ENCODE data around the gene TMEFF2. TPM values are rescaled to one million over a fixed set of nuclear protein-coding genes. Genes with fewer than 3 reads are reported as not detected.

TMEFF2 gene
- total RNA-seq, 2 donors from 2014 or later = 0.09 TPM; not detected in 1

DNA sequence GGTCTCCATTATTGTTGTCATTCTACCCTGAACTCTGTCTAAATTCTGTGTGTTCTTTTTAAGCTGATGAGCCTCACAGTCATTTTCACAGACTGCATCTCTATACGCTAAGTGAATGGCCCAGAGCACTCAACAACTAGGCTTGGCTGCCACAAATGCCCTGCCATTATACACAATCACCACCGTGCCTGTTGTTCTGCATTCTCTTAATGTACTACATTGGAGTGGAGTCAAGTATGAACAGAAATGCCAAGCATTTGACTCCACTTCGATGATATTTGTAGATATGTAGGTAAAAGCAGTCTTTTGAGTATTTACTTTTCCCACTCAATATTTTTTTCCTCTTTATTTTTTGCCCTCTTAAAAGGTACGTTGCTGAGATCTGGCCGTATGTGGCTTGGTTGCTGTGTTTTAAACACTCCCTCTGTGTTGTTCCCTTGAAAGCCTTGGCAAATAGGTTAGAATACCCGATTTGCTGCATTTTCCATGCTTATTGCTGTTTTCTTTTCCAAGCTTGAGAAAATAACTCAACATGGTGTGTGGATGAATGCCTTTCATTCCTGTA is 36.2 kb upstream of the TMEFF2 start:
- TF ChIP-seq, protein P1, sequence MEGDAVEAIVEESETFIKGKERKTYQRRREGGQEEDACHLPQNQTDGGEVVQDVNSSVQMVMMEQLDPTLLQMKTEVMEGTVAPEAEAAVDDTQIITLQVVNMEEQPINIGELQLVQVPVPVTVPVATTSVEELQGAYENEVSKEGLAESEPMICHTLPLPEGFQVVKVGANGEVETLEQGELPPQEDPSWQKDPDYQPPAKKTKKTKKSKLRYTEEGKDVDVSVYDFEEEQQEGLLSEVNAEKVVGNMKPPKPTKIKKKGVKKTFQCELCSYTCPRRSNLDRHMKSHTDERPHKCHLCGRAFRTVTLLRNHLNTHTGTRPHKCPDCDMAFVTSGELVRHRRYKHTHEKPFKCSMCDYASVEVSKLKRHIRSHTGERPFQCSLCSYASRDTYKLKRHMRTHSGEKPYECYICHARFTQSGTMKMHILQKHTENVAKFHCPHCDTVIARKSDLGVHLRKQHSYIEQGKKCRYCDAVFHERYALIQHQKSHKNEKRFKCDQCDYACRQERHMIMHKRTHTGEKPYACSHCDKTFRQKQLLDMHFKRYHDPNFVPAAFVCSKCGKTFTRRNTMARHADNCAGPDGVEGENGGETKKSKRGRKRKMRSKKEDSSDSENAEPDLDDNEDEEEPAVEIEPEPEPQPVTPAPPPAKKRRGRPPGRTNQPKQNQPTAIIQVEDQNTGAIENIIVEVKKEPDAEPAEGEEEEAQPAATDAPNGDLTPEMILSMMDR (conservative IDR thresholded peaks at IDR 0.05) = no peak
- Mint-ChIP-seq H3K27ac (no peak overlapping the region), H3K4me3 (no peak overlapping the region), H3K27me3 (ENCODE audit: insufficient read depth) (no peaks in the 10 kb centered on the region), H3K4me1 (no peaks in the 10 kb centered on the region), H3K36me3 (ENCODE audit: low read depth) (no peaks in the 10 kb centered on the region), H3K9me3 (no peaks in the 10 kb centered on the region)
- no peak overlapping the region for H3K9ac ChIP-seq (ENCODE audit: extremely low read depth, low read length, poor library complexity, severe bottlenecking)
- H3K27me3 ChIP-seq (ENCODE audit: control insufficient read depth, insufficient read depth, low read length, poor library complexity, severe bottlenecking) = no peaks in the 10 kb centered on the region
- no peak overlapping the region for H3K27ac ChIP-seq (ENCODE audit: low read depth, low read length)
- H3K4me3 ChIP-seq (ENCODE audit: low read length) = no peak overlapping the region
- no peaks in the 10 kb centered on the region for H3K9me3 ChIP-seq (ENCODE audit: control insufficient read depth, low read length)
- no peaks in the 10 kb centered on the region for H3K4me1 ChIP-seq (ENCODE audit: control insufficient read depth, insufficient read depth, low read length)
- WGBS, 2 experiments (ENCODE audit: insufficient coverage in 1 of 2, insufficient read length in 1 of 2) = 90 to 94% methylated on average over 4 to 6 of the region's 6 CpGs
- no peaks in the 10 kb centered on the region for H3K36me3 ChIP-seq (ENCODE audit: control insufficient read depth, insufficient read depth, low read length)
- DNase-seq = no peak

DNA sequence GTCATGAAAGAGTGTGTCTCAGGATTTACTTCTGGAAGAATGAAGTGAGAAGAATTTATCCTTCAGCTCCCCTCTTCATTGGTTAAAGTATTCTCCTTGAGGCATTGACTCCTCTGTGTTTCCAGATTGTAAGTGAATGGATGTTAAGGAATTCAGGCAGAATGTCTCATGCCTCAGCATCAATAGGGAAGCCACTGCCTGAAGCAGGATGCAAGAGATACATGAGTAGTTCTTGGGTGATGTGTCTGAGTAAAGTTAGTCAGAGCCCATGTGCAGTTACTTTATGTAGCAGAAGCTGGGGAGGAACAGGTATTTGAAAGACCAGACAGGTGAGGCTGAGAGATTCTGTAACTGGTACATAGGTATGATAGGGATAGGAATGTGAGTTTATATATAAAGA is 34.0 kb upstream of the TMEFF2 start:
- Histone ChIP-seq H3K4me1 (ENCODE audit: control insufficient read depth, insufficient read depth, low read length) (no peaks in the 10 kb centered on the region), H3K36me3 (ENCODE audit: control insufficient read depth, insufficient read depth, low read length) (no peaks in the 10 kb centered on the region), H3K9me3 (ENCODE audit: control insufficient read depth, low read length) (no peaks in the 10 kb centered on the region), H3K27ac (ENCODE audit: low read depth, low read length) (no peak overlapping the region), H3K4me3 (ENCODE audit: low read length) (no peak overlapping the region), H3K9ac (ENCODE audit: extremely low read depth, low read length, poor library complexity, severe bottlenecking) (no peak overlapping the region), H3K27me3 (ENCODE audit: control insufficient read depth, insufficient read depth, low read length, poor library complexity, severe bottlenecking) (no peaks in the 10 kb centered on the region)
- H3K27me3 Mint-ChIP-seq (ENCODE audit: insufficient read depth) = no peaks in the 10 kb centered on the region
- TF ChIP-seq, protein P1 (conservative IDR thresholded peaks at IDR 0.05) = no peak
- DNase-seq = no peak
- H3K36me3 Mint-ChIP-seq (ENCODE audit: low read depth) = no peaks in the 10 kb centered on the region
- H3K4me1 Mint-ChIP-seq = no peaks in the 10 kb centered on the region
- H3K4me3 Mint-ChIP-seq = no peak overlapping the region
- H3K27ac Mint-ChIP-seq = no peak overlapping the region
- H3K9me3 Mint-ChIP-seq = no peaks in the 10 kb centered on the region

DNA sequence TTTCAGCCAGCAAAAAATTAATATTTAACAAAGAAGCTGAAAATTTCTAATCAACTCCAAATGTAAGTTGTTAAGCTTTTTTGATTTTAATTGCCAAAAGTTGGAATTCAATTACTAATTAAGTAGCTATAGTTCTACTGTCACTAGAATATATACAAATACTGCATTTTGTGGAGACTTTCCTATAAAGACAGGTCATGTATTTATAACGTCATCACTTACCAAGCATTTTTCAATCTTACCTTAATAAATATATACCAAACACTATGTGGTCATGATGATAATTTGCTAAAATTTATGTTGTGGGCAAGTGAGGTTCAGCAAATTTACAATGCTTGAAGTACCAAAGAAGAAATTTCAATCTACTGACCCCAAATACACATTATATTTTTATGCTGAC is 24.2 kb upstream of the TMEFF2 start:
- no peak overlapping the region for H3K4me3 Mint-ChIP-seq
- Histone ChIP-seq H3K27ac (ENCODE audit: low read depth, low read length) (no peak overlapping the region), H3K4me3 (ENCODE audit: low read length) (no peak overlapping the region), H3K9ac (ENCODE audit: extremely low read depth, low read length, poor library complexity, severe bottlenecking) (no peak overlapping the region), H3K36me3 (ENCODE audit: control insufficient read depth, insufficient read depth, low read length) (no peaks in the 10 kb centered on the region), H3K9me3 (ENCODE audit: control insufficient read depth, low read length) (no peaks in the 10 kb centered on the region), H3K4me1 (ENCODE audit: control insufficient read depth, insufficient read depth, low read length) (no peaks in the 10 kb centered on the region), H3K27me3 (ENCODE audit: control insufficient read depth, insufficient read depth, low read length, poor library complexity, severe bottlenecking) (no peaks in the 10 kb centered on the region)
- no peaks in the 10 kb centered on the region for H3K27me3 Mint-ChIP-seq (ENCODE audit: insufficient read depth)
- DNase-seq = no peak
- H3K4me1 Mint-ChIP-seq = no peaks in the 10 kb centered on the region
- TF ChIP-seq, protein P1 (conservative IDR thresholded peaks at IDR 0.05) = no peak
- H3K36me3 Mint-ChIP-seq (ENCODE audit: low read depth) = no peaks in the 10 kb centered on the region
- no peak overlapping the region for H3K27ac Mint-ChIP-seq
- 100% methylated on average over 1 of the region's 1 CpG; no CpG with 5 or more reads in 1 of the 2 experiments for WGBS, 2 experiments (ENCODE audit: insufficient coverage in 1 of 2, insufficient read length in 1 of 2)
- H3K9me3 Mint-ChIP-seq = no peaks in the 10 kb centered on the region
